Duodenal mucosa (tissue), 2 donors: ENCODE results near the gene CDK14.

ENCODE experiments used
- H3K27ac ChIP-seq: one replicate; pipeline ENCODE4 v1.7.0; 2013; ENCODE audit warnings: low read depth, low read length
- H3K27me3 ChIP-seq, 2 donors: one replicate each; pipeline ENCODE4 v1.7.0; 2013; ENCODE audit warnings: low read length in 2 of 2, control low read depth in 1 of 2; ENCODE audit not compliant: insufficient read depth in 2 of 2, control insufficient read depth in 1 of 2
- H3K36me3 ChIP-seq, 2 donors: one replicate each; pipeline ENCODE4 v1.7.0; 2013; ENCODE audit warnings: low read length in 2 of 2, control low read depth in 1 of 2; ENCODE audit not compliant: insufficient read depth in 2 of 2, control insufficient read depth in 1 of 2
- H3K4me1 ChIP-seq, 2 donors: one replicate each; pipeline ENCODE4 v1.7.0; 2013; ENCODE audit warnings: low read length in 2 of 2, control low read depth in 1 of 2; ENCODE audit not compliant: insufficient read depth in 2 of 2, control insufficient read depth in 1 of 2
- H3K4me3 ChIP-seq, 2 donors: one replicate each; pipeline ENCODE4 v1.7.0; 2013; ENCODE audit warnings: low read length in 2 of 2, low read depth in 1 of 2
- H3K9ac ChIP-seq, 2 donors: one replicate each; pipeline ENCODE4 v1.7.0; 2013; ENCODE audit warnings: low read length in 2 of 2, low read depth in 1 of 2
- H3K9me3 ChIP-seq, 2 donors: one replicate each; pipeline ENCODE4 v1.7.0; 2013; ENCODE audit warnings: low read length in 2 of 2, control low read depth in 1 of 2; ENCODE audit not compliant: control insufficient read depth in 1 of 2

Gene CDK14

DNA sequence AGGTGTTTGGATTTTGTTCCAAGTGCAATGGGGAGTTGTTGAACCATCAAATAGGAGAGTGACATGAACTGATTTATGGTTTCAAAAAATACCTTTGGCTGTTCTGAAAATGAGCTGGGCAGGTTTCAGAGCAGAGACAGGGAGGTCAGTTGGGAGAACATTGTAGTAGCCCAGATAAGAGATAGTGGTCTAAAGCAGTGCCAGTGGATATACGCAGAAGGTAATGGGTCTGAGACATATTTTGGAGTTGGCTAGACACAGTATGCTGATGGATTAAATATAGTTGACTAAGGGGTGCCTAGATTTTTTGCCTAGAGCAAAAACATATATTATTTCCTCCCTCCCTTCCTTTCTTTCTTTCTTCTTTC, 21.3 kb upstream of the CDK14 start:
- Histone ChIP-seq H3K27ac (no peak overlapping the region), H3K9me3 (no peaks in the 10 kb centered on the region), H3K36me3 (no peaks in the 10 kb centered on the region), H3K4me1 (no peaks in the 10 kb centered on the region), H3K27me3 (no peaks in the 10 kb centered on the region), H3K9ac (no peak overlapping the region), H3K4me3 (no peak overlapping the region)

- no peaks in the 10 kb centered on the region for H3K27me3 ChIP-seq
- no peaks in the 10 kb centered on the region for H3K36me3 ChIP-seq
- H3K4me1 ChIP-seq, result no peaks in the 10 kb centered on the region
- no peaks in the 10 kb centered on the region for H3K9me3 ChIP-seq
- H3K4me3 ChIP-seq, result no peak overlapping the region
- no peak overlapping the region for H3K9ac ChIP-seq
- no peak overlapping the region for H3K27ac ChIP-seq
Measured at GRCh38 chr7:90579181-90579688, 16.9 kb upstream of the CDK14 start.

DNA sequence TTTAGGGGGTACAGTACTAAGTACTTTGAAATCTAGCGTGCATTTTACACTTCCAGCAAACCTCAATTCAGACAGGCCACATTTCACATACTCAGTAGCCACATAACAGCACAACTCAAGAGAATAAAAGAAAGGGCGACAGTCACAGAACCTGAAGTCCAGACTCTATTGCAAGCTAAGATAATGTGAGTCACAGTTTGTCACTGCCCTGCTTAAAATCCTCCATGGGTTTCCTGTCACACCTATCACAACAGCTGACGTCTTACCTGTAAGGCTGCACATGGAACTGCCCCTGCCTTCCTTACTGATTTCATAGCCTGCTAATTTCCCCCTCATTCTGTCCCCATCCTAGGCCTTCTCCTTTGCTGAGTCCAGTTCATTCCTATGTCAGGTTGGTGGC, 16.1 kb upstream of the CDK14 start:
- Histone ChIP-seq H3K9ac (no peak overlapping the region), H3K27me3 (no peaks in the 10 kb centered on the region), H3K9me3 (no peaks in the 10 kb centered on the region), H3K4me3 (no peak overlapping the region), H3K36me3 (no peaks in the 10 kb centered on the region), H3K27ac (no peak overlapping the region), H3K4me1 (no peaks in the 10 kb centered on the region)

- H3K4me3 ChIP-seq, result no peak overlapping the region
- H3K4me1 ChIP-seq, result no peaks in the 10 kb centered on the region
- H3K27me3 ChIP-seq, result no peaks in the 10 kb centered on the region
- no peak overlapping the region for H3K27ac ChIP-seq
- H3K36me3 ChIP-seq, result no peaks in the 10 kb centered on the region
- H3K9me3 ChIP-seq, result no peaks in the 10 kb centered on the region
- H3K9ac ChIP-seq, result no peak overlapping the region
Measured at GRCh38 chr7:90582164-90582563, 14.0 kb upstream of the CDK14 start.

DNA sequence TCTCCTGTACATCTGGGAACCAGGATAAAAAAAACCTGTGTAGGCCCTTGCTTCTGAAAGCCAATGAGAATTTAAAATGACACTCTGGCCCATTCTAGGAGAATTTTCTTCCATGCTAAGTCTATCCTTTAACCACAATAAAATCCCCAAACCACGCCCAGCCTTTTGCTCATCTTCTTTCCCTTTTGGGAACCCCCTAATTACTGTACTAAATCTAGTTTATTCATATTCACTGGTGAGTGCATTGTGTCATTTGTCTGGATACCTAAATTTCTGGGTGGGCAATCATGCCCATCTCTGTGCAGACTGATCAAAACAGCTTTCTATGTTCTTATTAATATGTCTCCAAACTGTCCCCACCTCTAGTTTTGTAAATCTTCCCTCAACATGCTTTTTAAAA, 11.7 kb upstream of the CDK14 start:
- H3K9ac ChIP-seq, result no peak overlapping the region
- no peaks in the 10 kb centered on the region for H3K9me3 ChIP-seq
- no peaks in the 10 kb centered on the region for H3K4me1 ChIP-seq
- no peaks in the 10 kb centered on the region for H3K27me3 ChIP-seq
- H3K27ac ChIP-seq, result no peak overlapping the region
- H3K4me3 ChIP-seq, result no peak overlapping the region
- H3K36me3 ChIP-seq, result no peaks in the 10 kb centered on the region

GRCh38 chr7:90586091-90586490, 10.0 kb upstream of the CDK14 start:
- H3K36me3 ChIP-seq, result no peaks in the 10 kb centered on the region
- no peaks in the 10 kb centered on the region for H3K4me1 ChIP-seq
- H3K9me3 ChIP-seq, result no peaks in the 10 kb centered on the region

DNA sequence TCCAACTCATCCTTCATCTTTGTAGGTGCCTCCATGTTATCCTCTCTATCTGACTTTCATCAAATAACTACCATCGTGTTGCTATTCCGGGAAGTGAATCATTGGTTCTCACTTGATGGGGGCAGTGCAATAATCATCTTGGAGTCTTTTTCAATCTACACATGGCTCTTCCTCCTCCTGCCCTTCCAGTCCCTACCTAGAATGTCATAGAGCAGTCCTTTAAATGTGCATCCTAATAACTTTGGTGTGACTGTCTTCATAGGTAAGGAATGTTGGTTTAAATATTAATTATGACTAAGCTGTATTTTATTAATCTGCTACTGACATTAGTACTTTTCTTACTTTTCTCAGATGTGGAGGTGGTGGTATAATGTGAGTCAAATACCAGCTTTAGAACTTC, 8.4 kb upstream of the CDK14 start:
- H3K9me3 ChIP-seq, result no peaks in the 10 kb centered on the region
- no peak overlapping the region for H3K4me3 ChIP-seq
- no peak overlapping the region for H3K27ac ChIP-seq
- no peaks in the 10 kb centered on the region for H3K36me3 ChIP-seq
- no peaks in the 10 kb centered on the region for H3K4me1 ChIP-seq
- no peaks in the 10 kb centered on the region for H3K27me3 ChIP-seq
- no peak overlapping the region for H3K9ac ChIP-seq

More at GRCh38 chr7:90586091-90586490, 10.0 kb upstream of the CDK14 start:
- H3K4me3 ChIP-seq, result no peak overlapping the region
- no peaks in the 10 kb centered on the region for H3K27me3 ChIP-seq
- H3K9ac ChIP-seq, result no peak overlapping the region
- H3K27ac ChIP-seq, result no peak overlapping the region

- no peak overlapping the region for H3K9ac ChIP-seq
- peaks cover 0 to 7% of the 10 kb centered on the region in 2 donors for H3K4me1 ChIP-seq
- peaks cover 3 to 4% of the 10 kb centered on the region in 2 donors for H3K27me3 ChIP-seq
- no peaks in the 10 kb centered on the region for H3K36me3 ChIP-seq
- no peak overlapping the region for H3K4me3 ChIP-seq
- no peak overlapping the region for H3K27ac ChIP-seq
- H3K9me3 ChIP-seq, result no peaks in the 10 kb centered on the region
Measured at GRCh38 chr7:90592033-90592432, 4.1 kb upstream of the CDK14 start.

DNA sequence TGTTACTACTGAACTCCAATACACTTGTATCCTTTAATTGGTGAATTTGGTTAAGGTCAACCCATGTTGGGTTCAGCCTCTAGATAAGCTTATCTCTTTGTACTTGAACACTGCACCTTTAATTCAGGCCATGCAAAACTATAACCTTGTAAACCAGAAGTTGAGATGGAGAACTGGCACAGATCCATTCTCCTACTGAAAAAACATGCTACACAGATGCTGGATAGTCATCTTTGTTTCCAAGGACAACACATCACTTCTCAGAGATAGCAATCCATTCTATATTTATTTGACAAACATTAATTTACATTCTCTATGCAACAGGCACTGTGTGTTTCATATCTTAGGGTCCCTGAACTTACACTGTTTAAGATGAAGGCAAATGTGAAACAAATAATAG, 2.9 kb upstream of the CDK14 start:
- Histone ChIP-seq H3K27me3 (peaks cover 8 to 9% of the 10 kb centered on the region in 2 donors), H3K4me1 (peaks cover 0 to 8% of the 10 kb centered on the region in 2 donors), H3K9ac (no peak overlapping the region), H3K4me3 (no peak overlapping the region), H3K27ac (no peak overlapping the region), H3K36me3 (no peaks in the 10 kb centered on the region), H3K9me3 (no peaks in the 10 kb centered on the region)

GRCh38 chr7:90594751-90595317, 1.3 kb upstream of the CDK14 start:
- H3K4me1 ChIP-seq, result peaks cover 0 to 8% of the 10 kb centered on the region in 2 donors
- no peaks in the 10 kb centered on the region for H3K36me3 ChIP-seq
- H3K27me3 ChIP-seq, result peaks cover 8 to 9% of the 10 kb centered on the region in 2 donors
- no peak overlapping the region for H3K4me3 ChIP-seq
- no peaks in the 10 kb centered on the region for H3K9me3 ChIP-seq
- H3K27ac ChIP-seq, result no peak overlapping the region
- H3K9ac ChIP-seq, result no peak overlapping the region
